ENCODE data around the gene RABEPK. TPM values are rescaled to one million over a fixed set of nuclear protein-coding genes. Genes with fewer than 3 reads are reported as not detected.

Gene RABEPK
- total RNA-seq, 1 donor from 2014 or later, result 20.4 TPM

DNA sequence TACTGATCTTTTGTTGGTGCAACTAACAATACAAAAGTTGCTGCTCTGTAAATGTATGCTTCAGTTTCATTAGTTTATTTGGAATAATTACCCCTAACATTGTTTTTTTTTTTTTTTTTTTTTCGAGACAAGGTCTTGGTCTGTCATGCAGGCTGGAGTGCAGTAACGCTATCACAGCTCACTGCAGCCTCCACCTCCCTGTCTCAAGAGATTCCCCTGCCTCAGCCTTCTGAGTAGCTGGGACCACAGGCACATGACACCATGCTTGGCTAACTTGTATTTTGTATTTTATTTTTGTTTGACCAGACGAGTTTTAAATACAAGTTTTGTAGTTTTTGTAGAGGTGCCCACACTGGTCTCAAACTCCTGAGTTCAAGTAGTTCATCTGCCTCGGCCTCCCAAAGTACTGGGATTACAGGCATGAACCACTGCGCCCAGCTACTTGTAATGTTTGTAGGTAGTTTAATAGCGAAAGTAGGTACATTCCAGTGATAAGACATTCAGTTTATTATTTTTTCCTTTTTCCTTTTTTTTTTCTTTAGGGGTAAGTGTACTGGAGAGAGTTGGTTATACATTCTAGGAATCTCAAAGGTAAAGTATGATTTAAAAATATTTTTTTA lies 68.2 kb downstream of the RABEPK start:
- Histone ChIP-seq H3K27ac (no peak overlapping the region), H3K4me1 (peaks cover 0 to 6% of the 10 kb centered on the region in 2 donors)

DNA sequence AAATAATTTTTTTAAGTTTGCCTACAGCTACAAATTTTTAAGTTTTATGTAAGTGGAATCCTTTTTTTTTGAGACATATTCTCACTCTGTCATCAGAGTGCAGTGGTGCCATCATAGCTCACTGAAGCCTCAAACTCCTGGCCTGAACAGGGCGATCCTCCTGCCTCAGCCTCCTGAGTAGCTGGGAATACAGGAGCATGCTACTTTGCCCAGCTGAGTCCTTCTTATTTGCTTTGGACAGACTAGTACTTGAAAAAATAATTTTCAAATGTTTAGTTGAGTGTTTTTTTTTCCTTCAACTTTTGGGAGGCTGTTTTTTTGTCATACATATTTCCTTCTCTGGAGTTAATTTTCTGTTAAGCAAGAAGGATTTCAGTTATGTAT lies 68.7 kb downstream of the RABEPK start:
- no peak for DNase-seq (ENCODE audit: low spot score in 2 of 2)
- H3K9me3 ChIP-seq, result no peaks in the 10 kb centered on the region
- intact Hi-C loops (cut with DNase I), result no loop called here
- H3K4me3 ChIP-seq, result no peak overlapping the region
- no peaks in the 10 kb centered on the region for H3K27me3 ChIP-seq
- no peak for TF ChIP-seq CTCF (IDR thresholded peaks at IDR 0.05)
- no peak overlapping the region for H3K27ac ChIP-seq
- H3K4me1 ChIP-seq, result peaks cover 0 to under 1% of the 10 kb centered on the region in 2 donors
- peaks cover 0 to 10% of the 10 kb centered on the region in 2 donors for H3K36me3 ChIP-seq

More for the DNA sequence above, 68.2 kb downstream of the RABEPK start:
- H3K36me3 ChIP-seq, result peaks cover 0 to 14% of the 10 kb centered on the region in 2 donors
- H3K27me3 ChIP-seq, result no peaks in the 10 kb centered on the region
- intact Hi-C loops (cut with DNase I), result no loop called here
- DNase-seq (ENCODE audit: low spot score in 2 of 2), result no peak
- H3K4me3 ChIP-seq, result no peak overlapping the region
- H3K9me3 ChIP-seq, result no peaks in the 10 kb centered on the region
- TF ChIP-seq CTCF (IDR thresholded peaks at IDR 0.05), result no peak

- intact Hi-C loops (cut with DNase I), result no loop called here
- peaks cover 0 to 7% of the 10 kb centered on the region in 2 donors for H3K36me3 ChIP-seq
- no peak for TF ChIP-seq CTCF (IDR thresholded peaks at IDR 0.05)
- DNase-seq (ENCODE audit: low spot score in 2 of 2), result no peak
- no peak overlapping the region for H3K4me3 ChIP-seq
- no peaks in the 10 kb centered on the region for H3K9me3 ChIP-seq
- H3K4me1 ChIP-seq, result no peaks in the 10 kb centered on the region
- H3K27ac ChIP-seq, result no peak overlapping the region
- H3K27me3 ChIP-seq, result no peaks in the 10 kb centered on the region
Observed at GRCh38 chr9:125271081-125271480, 70.7 kb downstream of the RABEPK start.

DNA sequence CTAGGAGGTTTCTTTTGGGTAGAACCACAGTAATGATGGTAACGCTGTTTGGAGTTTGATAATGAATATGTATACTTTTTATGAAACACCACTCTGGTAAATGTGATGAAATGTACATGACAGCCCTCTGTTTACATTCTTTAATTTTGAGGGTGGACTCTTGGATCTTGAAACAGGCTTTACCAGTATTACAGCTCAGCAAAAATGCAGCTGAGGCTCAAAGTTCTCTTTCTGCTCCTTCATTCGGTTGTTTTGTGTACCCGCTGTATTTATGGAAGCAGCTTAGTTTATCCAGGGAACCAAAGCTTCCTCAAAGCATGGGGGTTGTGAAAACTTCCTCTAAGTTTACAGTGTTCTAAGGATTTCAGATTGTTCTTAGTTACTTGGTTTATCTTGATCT lies 72.4 kb downstream of the RABEPK start:
- H3K27ac ChIP-seq, result no peak overlapping the region
- no peaks in the 10 kb centered on the region for H3K27me3 ChIP-seq
- no peak overlapping the region for H3K4me3 ChIP-seq
- no peaks in the 10 kb centered on the region for H3K9me3 ChIP-seq
- DNase-seq (ENCODE audit: low spot score in 2 of 2), result no peak
- intact Hi-C loops (cut with DNase I), result no loop called here
- no peaks in the 10 kb centered on the region for H3K4me1 ChIP-seq
- no peaks in the 10 kb centered on the region for H3K36me3 ChIP-seq
- no peak for TF ChIP-seq CTCF (IDR thresholded peaks at IDR 0.05)

- no peak for TF ChIP-seq CTCF (IDR thresholded peaks at IDR 0.05)
- no peak overlapping the region for H3K27ac ChIP-seq
- H3K36me3 ChIP-seq, result peaks cover 0 to 4% of the 10 kb centered on the region in 2 donors
- no peaks in the 10 kb centered on the region for H3K27me3 ChIP-seq
- H3K9me3 ChIP-seq, result no peaks in the 10 kb centered on the region
- no peak for DNase-seq (ENCODE audit: low spot score in 2 of 2)
- intact Hi-C loops (cut with DNase I), result no loop called here
- H3K4me1 ChIP-seq, result no peaks in the 10 kb centered on the region
- no peak overlapping the region for H3K4me3 ChIP-seq
Observed at GRCh38 chr9:125276771-125277170, 76.4 kb downstream of the RABEPK start.

DNA sequence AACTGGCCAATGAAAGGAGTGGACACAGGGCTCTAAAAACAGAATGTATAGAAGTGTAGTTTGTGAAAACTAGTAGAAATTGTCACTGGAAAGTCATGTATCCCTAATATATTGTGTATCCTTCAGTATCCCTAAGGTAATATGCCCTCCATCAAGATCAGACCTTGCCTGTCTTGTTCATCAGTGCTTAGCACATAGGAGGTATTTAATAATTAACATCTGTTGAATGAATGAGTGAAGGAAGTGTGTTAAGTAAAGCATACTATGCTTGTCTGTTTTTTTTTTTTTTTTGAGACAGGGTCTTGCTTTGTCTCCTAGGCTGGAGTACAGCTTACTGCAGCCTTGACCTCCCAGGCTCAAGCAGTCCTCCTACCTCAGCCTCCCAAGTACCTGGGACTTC lies 77.1 kb downstream of the RABEPK start:
- Histone ChIP-seq H3K27me3 (no peaks in the 10 kb centered on the region), H3K27ac (no peak overlapping the region), H3K36me3 (peaks cover 0 to 4% of the 10 kb centered on the region in 2 donors), H3K9me3 (no peaks in the 10 kb centered on the region), H3K4me1 (no peaks in the 10 kb centered on the region), H3K4me3 (no peak overlapping the region)
- intact Hi-C loops (cut with DNase I), result no loop called here
- TF ChIP-seq CTCF (IDR thresholded peaks at IDR 0.05), result no peak
- no peak for DNase-seq (ENCODE audit: low spot score in 2 of 2)
